ENCODE results near the gene COL16A1. TPM values are rescaled to one million over a fixed set of nuclear protein-coding genes. Genes with fewer than 3 reads are reported as not detected.

The COL16A1 gene
- polyA plus RNA-seq, 1 experiment: 35.4 TPM

DNA sequence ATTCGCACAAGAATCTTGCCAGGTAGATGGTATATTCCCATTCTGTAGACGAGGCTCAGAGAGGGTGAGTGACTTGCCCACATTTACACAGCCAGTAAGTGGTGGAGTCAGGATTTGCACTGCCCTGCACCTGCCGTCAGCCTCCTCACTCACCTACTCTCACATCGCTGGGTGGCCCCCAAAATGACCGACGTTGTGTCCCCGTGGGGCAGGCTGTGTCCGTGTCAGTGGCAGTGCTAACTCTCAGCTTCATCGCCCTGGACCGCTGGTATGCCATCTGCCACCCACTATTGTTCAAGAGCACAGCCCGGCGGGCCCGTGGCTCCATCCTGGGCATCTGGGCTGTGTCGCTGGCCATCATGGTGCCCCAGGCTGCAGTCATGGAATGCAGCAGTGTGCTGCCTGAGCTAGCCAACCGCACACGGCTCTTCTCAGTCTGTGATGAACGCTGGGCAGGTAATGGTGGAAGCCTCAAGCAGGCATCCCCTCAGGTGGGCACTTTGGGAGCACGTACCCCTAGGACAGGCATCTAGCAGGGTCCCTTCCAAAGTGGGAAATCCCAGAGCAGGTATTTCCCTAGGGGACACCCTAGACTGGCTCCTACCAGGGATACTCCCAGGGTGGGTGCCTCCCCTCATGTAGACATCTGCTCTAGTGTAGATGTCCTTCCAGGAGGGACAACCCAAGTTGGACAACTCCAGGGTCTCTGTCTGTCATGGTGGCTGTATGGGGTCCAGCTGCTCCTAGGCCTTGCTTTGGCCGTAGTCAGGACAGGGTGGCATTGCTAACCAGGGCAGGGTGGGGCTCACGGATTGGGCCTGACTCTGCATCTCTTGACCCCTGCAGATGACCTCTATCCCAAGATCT lies 83.0 kb downstream of the COL16A1 start:
- H3K27me3 ChIP-seq (ENCODE audit: control insufficient read depth, insufficient read depth, low read length): peaks cover 21% of the 10 kb centered on the region
- H3K4me3 ChIP-seq (ENCODE audit: low read depth, low read length): no peak overlapping the region
- POLR2A ChIA-PET: no interaction called here
- no peaks in the 10 kb centered on the region; the same call in 1 of the 2 replicates for H3K9me3 ChIP-seq (ENCODE audit: control insufficient read depth, insufficient read depth, low read length)
- CTCF ChIA-PET: no interaction called here
- no peak for DNase-seq (ENCODE audit: low read depth, low spot score)
- TF ChIP-seq, protein P1, sequence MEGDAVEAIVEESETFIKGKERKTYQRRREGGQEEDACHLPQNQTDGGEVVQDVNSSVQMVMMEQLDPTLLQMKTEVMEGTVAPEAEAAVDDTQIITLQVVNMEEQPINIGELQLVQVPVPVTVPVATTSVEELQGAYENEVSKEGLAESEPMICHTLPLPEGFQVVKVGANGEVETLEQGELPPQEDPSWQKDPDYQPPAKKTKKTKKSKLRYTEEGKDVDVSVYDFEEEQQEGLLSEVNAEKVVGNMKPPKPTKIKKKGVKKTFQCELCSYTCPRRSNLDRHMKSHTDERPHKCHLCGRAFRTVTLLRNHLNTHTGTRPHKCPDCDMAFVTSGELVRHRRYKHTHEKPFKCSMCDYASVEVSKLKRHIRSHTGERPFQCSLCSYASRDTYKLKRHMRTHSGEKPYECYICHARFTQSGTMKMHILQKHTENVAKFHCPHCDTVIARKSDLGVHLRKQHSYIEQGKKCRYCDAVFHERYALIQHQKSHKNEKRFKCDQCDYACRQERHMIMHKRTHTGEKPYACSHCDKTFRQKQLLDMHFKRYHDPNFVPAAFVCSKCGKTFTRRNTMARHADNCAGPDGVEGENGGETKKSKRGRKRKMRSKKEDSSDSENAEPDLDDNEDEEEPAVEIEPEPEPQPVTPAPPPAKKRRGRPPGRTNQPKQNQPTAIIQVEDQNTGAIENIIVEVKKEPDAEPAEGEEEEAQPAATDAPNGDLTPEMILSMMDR (IDR thresholded peaks at IDR 0.05; ENCODE audit: low read depth, low read length): no peak
- no peak overlapping the region for H3K27ac ChIP-seq (ENCODE audit: low read depth, low read length)

DNA sequence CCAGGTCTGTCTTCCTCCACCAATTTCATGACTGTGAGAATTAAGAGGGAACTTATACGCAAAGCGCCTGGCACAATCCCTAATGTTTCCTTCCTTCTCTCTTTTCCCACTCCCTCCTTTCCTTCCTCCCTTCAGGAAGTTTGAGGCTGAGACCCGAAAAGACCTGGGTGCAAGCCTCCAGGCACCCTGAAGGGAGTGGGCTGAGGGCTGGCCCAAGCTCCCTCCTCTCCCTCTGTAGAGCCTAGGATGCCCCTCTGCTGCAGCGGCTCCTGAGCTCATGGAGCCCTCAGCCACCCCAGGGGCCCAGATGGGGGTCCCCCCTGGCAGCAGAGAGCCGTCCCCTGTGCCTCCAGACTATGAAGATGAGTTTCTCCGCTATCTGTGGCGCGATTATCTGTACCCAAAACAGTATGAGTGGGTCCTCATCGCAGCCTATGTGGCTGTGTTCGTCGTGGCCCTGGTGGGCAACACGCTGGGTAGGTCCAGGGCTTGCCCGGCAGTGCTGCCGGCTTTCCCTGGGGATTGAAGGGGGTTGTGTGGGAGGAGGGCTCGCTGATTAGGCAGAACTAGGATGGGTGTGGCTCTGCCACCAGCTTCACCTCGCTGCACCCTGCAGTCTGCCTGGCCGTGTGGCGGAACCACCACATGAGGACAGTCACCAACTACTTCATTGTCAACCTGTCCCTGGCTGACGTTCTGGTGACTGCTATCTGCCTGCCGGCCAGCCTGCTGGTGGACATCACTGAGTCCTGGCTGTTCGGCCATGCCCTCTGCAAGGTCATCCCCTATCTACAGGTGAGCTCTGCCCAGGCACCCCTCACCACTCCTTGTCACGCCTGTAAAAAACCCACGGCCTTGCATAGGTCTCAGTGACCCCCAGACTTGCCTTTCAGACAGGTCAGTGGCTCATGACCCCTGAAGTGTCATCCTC lies 84.6 kb downstream of the COL16A1 start:
- ChIA-PET CTCF (interaction anchor here (0.6 to 3.2 kb wide), 21 partner anchors 10 to 1193 kb away, joined by 3 to 29 read pairs (median 4); partner anchors contain the start of gene PEF1), POLR2A (no interaction called here)
- TF ChIP-seq, protein P1 (IDR thresholded peaks at IDR 0.05; ENCODE audit: low read depth, low read length): no peak
- H3K9me3 ChIP-seq (ENCODE audit: control insufficient read depth, insufficient read depth, low read length): no peaks in the 10 kb centered on the region; the same call in 1 of the 2 replicates
- H3K27ac ChIP-seq (ENCODE audit: low read depth, low read length): no peak overlapping the region
- peaks cover 21% of the 10 kb centered on the region for H3K27me3 ChIP-seq (ENCODE audit: control insufficient read depth, insufficient read depth, low read length)
- DNase-seq (ENCODE audit: low read depth, low spot score): no peak
- H3K4me3 ChIP-seq (ENCODE audit: low read depth, low read length): no peak overlapping the region

DNA sequence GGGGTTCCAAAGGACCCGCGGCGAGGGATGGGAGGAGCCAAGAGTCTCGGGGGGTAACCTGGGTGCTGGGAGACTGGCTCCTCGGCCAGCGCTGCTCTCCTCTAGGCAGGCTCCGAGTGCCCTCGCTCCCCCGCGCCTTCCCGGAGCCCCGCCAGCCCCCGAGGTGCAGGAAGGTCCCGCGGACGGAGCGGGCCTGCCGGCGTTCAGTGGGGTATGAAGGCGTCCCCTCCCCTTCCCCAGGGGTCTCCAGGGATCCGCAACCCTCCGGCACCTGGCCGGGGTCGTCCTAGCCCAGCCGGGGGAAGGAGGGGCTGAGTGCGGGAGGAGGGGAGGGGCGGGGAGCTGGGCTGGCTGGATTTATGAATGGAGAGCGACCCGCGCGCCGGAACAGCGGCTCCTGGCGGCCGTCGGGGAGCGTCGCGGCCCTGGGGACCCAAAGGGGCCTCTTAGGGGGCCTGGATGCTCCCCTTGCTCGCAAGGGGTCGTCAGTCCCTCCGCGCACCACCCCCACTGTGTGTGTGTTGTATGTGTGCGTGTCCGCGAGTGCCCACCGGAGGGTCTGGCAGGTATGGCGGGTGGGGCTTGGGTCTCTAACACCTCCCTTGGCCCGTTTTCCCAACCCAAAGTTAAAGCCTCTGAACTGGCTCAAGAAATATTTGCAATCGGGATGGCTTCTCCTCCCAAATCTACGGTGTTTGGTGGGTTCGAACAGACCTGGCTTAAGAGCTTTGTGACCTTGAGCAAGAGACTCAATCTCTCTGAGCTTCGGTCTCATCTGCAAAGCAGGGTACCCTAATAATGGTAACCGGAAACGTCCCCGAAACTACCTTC lies 85.7 kb downstream of the COL16A1 start:
- Histone ChIP-seq H3K27ac (ENCODE audit: low read depth, low read length) (no peak overlapping the region), H3K9me3 (ENCODE audit: control insufficient read depth, insufficient read depth, low read length) (no peaks in the 10 kb centered on the region; the same call in 1 of the 2 replicates), H3K27me3 (ENCODE audit: control insufficient read depth, insufficient read depth, low read length) (peaks cover 21% of the 10 kb centered on the region), H3K4me3 (ENCODE audit: low read depth, low read length) (peak overlapping the region; percentile 54)
- no peak for DNase-seq (ENCODE audit: low read depth, low spot score)
- TF ChIP-seq, protein P1 (IDR thresholded peaks at IDR 0.05; ENCODE audit: low read depth, low read length): peak; percentile 77
- POLR2A ChIA-PET: interaction anchor here (1.3 kb wide), 1 partner anchor 27 kb away, joined by 3 read pairs; the partner anchor contains the start of gene PEF1
- CTCF ChIA-PET: interaction anchor here (0.6 to 3.2 kb wide), 22 partner anchors 9 to 1194 kb away, joined by 3 to 29 read pairs (median 4); partner anchors contain the start of gene PEF1

DNA sequence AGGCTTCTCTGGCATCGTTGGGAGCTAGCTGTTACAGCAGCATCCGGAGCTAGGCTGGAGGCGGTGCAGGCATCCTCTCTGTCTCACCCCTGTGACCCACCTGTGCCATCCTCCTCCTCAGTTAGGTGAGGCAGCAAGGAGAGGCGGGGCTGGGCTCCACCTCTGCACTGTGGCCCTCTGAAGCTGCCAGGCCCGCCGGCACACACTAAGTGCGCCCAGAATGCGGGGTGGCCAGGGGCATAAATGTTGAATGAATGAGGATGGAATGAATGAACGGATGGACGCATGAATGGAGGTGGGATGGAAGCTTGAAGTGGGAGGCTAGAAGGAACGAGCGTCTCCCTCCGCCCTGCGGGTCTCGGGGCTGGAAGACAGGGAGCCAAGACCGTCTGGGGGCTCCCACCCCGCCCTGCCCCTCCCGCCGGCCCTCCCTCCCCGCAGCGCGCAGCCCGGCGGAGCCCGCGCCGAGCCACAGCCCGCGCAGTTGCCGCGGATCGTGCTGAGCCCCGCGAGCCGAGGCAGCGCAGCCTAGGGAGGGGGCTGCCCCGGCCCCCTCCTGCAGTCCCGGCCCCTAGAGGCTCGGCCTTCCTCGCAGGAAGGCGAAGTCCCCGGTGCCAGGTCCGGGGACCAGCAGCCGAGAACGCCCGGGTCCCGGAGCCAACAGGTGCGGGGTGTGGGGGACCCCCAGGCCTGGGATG lies 86.5 kb downstream of the COL16A1 start, which contains the start of gene HCRTR1:
HCRTR1 (plus strand) TSS at position 472 of the 698 bp plus-strand sequence. CDS start 1,504 bp downstream, outside the sequence.
- CTCF ChIA-PET: interaction anchor here (0.6 to 3.2 kb wide), 12 partner anchors 8 to 60 kb away, joined by 3 to 29 read pairs (median 4); no protein-coding TSS in a partner anchor
- DNase-seq (ENCODE audit: low read depth, low spot score): no peak
- Histone ChIP-seq H3K4me3 (ENCODE audit: low read depth, low read length) (peak within 1 kb of the TSS; percentile 54), H3K9me3 (ENCODE audit: control insufficient read depth, insufficient read depth, low read length) (no peaks in the 10 kb centered on the region; the same call in 1 of the 2 replicates), H3K27ac (ENCODE audit: low read depth, low read length) (no peak within 1 kb of the TSS), H3K27me3 (ENCODE audit: control insufficient read depth, insufficient read depth, low read length) (peaks cover 21% of the 10 kb centered on the region)
- POLR2A ChIA-PET: interaction anchor here (0.7 to 1.3 kb wide), 2 partner anchors 27 to 222 kb away, joined by 3 to 12 read pairs; partner anchors contain the start of gene PEF1
- TF ChIP-seq, protein P1 (IDR thresholded peaks at IDR 0.05; ENCODE audit: low read depth, low read length): no peak
